WTC11 (cell line): ENCODE results near the gene SGMS1. TPM values are rescaled to one million over a fixed set of nuclear protein-coding genes. Genes with fewer than 3 reads are reported as not detected.

Source experiments
- ATAC-seq: fragments of 200-7000 bp; cut with Tn5 transposase; 2 replicates; pipeline ENCODE4 v1.10.0; 2021; ENCODE audit warnings: mild to moderate bottlenecking, moderate library complexity
- CTCF ChIA-PET: fragments of 300-600 bp; sonication (Branson Sonifier 250); formaldehyde crosslinking; loops from one replicate; lab custom pipeline; 2021; ENCODE audit warnings: antibody characterized with exemption; lab: Charles Lee
- POLR2A ChIA-PET: fragments of 350-600 bp; sonication (Branson Sonifier 250); formaldehyde crosslinking; loops from one replicate; lab custom pipeline; 2021; ENCODE audit warnings: antibody characterized with exemption; lab: Charles Lee
- DNase-seq: peaks from one replicate; pipeline ENCODE4 v3.0.0; 2021; ENCODE audit warnings: low spot score
- H3K27ac Mint-ChIP-seq: 2 replicates; pipeline ENCODE4 v1.8.0; 2021; ENCODE audit warnings: mixed read lengths
- H3K27me3 Mint-ChIP-seq: 2 replicates; pipeline ENCODE4 v1.8.0; 2021; ENCODE audit warnings: low read depth, mild to moderate bottlenecking, moderate library complexity, mixed read lengths
- H3K36me3 Mint-ChIP-seq: 2 replicates; pipeline ENCODE4 v1.8.0; 2021; ENCODE audit warnings: mixed read lengths
- H3K4me1 Mint-ChIP-seq: 2 replicates; pipeline ENCODE4 v1.8.0; 2022; ENCODE audit warnings: mixed read lengths
- H3K4me3 Mint-ChIP-seq: 2 replicates; pipeline ENCODE4 v1.8.0; 2021; ENCODE audit warnings: mild to moderate bottlenecking, moderate library complexity, mixed read lengths
- H3K9me3 Mint-ChIP-seq: 2 replicates; pipeline ENCODE4 v1.8.0; 2021; ENCODE audit warnings: mixed read lengths
- ATF1 ChIP-seq: sonication (generic); formaldehyde crosslinking; IDR thresholded peaks from 2 replicates; pipeline ENCODE4 v1.8.1; 2023; ENCODE audit warnings: mild to moderate bottlenecking, moderate library complexity, missing genetic modification reagents
- JAZF1 ChIP-seq: fragments of 250-450 bp; sonication (Bioruptor Pico); IDR thresholded peaks from 2 replicates; pipeline ENCODE4 v1.9.0; 2021; ENCODE audit warnings: moderate library complexity, mild to moderate bottlenecking, inconsistent platforms
- OVOL2 ChIP-seq: fragments of 250-450 bp; sonication (Bioruptor Pico); IDR thresholded peaks from 2 replicates; pipeline ENCODE4 v1.9.0; 2021; ENCODE audit warnings: mild to moderate bottlenecking, borderline replicate concordance
- PREB ChIP-seq: sonication (generic); formaldehyde crosslinking; IDR thresholded peaks from 2 replicates; pipeline ENCODE4 v1.8.1; 2022; ENCODE audit warnings: mild to moderate bottlenecking, missing genetic modification reagents, moderate library complexity, borderline replicate concordance
- PRRX2 ChIP-seq: fragments of 250-450 bp; sonication (Bioruptor Pico); IDR thresholded peaks from 2 replicates; pipeline ENCODE4 v1.8.0; 2021; ENCODE audit warnings: mild to moderate bottlenecking
- SMAD4 ChIP-seq: sonication (generic); formaldehyde crosslinking; IDR thresholded peaks from 2 replicates; pipeline ENCODE4 v1.8.0; 2022; ENCODE audit warnings: mild to moderate bottlenecking, missing genetic modification reagents
- ZBTB21 ChIP-seq: sonication (generic); formaldehyde crosslinking; IDR thresholded peaks from 2 replicates; pipeline ENCODE4 v1.8.1; 2023; ENCODE audit warnings: mild to moderate bottlenecking, missing genetic modification reagents, borderline replicate concordance
- ZNF423 ChIP-seq: fragments of 250-450 bp; sonication (Bioruptor Pico); IDR thresholded peaks from 2 replicates; pipeline ENCODE4 v2.1.2; 2022; ENCODE audit warnings: mild to moderate bottlenecking, moderate library complexity
- total RNA-seq: library from RNA; stranded (reverse); gene quantifications from 3 replicates; pipeline ENCODE4 v1.2.3, GENCODE V29; 2021
- TF ChIP-seq, protein P1 (sequence below): fragments of 250-450 bp; sonication (Bioruptor Pico); IDR thresholded peaks from 2 replicates; pipeline ENCODE4 v1.9.0; 2021; ENCODE audit warnings: mild to moderate bottlenecking, borderline replicate concordance
- TF ChIP-seq, protein P2 (sequence below): fragments of 200-600 bp; IDR thresholded peaks from 2 replicates; pipeline ENCODE4 v1.8.0; 2022; ENCODE audit warnings: antibody characterized with exemption
- TF ChIP-seq, protein P3 (sequence below): sonication (generic); formaldehyde crosslinking; IDR thresholded peaks from 2 replicates; pipeline ENCODE4 v1.8.1; 2023; ENCODE audit warnings: mild to moderate bottlenecking, missing genetic modification reagents, moderate library complexity
- TF ChIP-seq, protein P4 (sequence below): sonication (generic); formaldehyde crosslinking; IDR thresholded peaks from 2 replicates; pipeline ENCODE4 v1.8.1; 2022; ENCODE audit warnings: low read depth, missing genetic modification reagents, borderline replicate concordance
- TF ChIP-seq, protein P5 (sequence below): fragments of 250-450 bp; sonication (Bioruptor Pico); IDR thresholded peaks from 2 replicates; pipeline ENCODE4 v1.9.0; 2021; ENCODE audit warnings: mild to moderate bottlenecking

SGMS1 gene
- total RNA-seq, 1 experiment from 2014 or later: 13.2 TPM

- TF ChIP-seq, protein P1, sequence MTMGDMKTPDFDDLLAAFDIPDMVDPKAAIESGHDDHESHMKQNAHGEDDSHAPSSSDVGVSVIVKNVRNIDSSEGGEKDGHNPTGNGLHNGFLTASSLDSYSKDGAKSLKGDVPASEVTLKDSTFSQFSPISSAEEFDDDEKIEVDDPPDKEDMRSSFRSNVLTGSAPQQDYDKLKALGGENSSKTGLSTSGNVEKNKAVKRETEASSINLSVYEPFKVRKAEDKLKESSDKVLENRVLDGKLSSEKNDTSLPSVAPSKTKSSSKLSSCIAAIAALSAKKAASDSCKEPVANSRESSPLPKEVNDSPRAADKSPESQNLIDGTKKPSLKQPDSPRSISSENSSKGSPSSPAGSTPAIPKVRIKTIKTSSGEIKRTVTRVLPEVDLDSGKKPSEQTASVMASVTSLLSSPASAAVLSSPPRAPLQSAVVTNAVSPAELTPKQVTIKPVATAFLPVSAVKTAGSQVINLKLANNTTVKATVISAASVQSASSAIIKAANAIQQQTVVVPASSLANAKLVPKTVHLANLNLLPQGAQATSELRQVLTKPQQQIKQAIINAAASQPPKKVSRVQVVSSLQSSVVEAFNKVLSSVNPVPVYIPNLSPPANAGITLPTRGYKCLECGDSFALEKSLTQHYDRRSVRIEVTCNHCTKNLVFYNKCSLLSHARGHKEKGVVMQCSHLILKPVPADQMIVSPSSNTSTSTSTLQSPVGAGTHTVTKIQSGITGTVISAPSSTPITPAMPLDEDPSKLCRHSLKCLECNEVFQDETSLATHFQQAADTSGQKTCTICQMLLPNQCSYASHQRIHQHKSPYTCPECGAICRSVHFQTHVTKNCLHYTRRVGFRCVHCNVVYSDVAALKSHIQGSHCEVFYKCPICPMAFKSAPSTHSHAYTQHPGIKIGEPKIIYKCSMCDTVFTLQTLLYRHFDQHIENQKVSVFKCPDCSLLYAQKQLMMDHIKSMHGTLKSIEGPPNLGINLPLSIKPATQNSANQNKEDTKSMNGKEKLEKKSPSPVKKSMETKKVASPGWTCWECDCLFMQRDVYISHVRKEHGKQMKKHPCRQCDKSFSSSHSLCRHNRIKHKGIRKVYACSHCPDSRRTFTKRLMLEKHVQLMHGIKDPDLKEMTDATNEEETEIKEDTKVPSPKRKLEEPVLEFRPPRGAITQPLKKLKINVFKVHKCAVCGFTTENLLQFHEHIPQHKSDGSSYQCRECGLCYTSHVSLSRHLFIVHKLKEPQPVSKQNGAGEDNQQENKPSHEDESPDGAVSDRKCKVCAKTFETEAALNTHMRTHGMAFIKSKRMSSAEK (CRISPR knock-in tag): no peak
- TF ChIP-seq OVOL2 (CRISPR knock-in tag): no peak
- TF ChIP-seq, protein P2, sequence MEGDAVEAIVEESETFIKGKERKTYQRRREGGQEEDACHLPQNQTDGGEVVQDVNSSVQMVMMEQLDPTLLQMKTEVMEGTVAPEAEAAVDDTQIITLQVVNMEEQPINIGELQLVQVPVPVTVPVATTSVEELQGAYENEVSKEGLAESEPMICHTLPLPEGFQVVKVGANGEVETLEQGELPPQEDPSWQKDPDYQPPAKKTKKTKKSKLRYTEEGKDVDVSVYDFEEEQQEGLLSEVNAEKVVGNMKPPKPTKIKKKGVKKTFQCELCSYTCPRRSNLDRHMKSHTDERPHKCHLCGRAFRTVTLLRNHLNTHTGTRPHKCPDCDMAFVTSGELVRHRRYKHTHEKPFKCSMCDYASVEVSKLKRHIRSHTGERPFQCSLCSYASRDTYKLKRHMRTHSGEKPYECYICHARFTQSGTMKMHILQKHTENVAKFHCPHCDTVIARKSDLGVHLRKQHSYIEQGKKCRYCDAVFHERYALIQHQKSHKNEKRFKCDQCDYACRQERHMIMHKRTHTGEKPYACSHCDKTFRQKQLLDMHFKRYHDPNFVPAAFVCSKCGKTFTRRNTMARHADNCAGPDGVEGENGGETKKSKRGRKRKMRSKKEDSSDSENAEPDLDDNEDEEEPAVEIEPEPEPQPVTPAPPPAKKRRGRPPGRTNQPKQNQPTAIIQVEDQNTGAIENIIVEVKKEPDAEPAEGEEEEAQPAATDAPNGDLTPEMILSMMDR: no peak
- TF ChIP-seq PRRX2 (CRISPR knock-in tag): no peak
Observed at GRCh38 chr10:50358925-50359687, 264.6 kb downstream of the SGMS1 start (continued).

DNA sequence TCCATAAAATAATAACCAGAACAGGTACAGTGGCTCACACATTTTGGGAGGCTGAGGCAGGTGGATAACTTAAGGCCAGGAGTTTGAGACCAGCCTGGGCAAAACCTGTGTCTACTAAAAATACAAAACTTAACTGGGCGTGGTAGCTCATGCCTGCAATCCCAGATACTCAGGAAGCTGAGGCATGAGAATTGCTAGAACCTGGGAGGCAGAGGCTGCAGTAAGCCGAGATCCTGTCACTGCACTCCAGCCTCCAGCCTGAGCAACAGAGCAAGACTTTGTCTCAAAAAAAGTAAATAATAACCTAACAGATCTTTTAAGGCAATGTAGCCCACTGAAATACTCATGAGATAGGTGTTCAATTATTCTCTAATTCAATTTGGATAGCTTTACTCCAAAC, 265.3 kb downstream of the SGMS1 start:
- TF ChIP-seq, protein P3, sequence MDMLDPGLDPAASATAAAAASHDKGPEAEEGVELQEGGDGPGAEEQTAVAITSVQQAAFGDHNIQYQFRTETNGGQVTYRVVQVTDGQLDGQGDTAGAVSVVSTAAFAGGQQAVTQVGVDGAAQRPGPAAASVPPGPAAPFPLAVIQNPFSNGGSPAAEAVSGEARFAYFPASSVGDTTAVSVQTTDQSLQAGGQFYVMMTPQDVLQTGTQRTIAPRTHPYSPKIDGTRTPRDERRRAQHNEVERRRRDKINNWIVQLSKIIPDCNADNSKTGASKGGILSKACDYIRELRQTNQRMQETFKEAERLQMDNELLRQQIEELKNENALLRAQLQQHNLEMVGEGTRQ (CRISPR knock-in tag): no peak
- TF ChIP-seq PREB (CRISPR knock-in tag): no peak
- TF ChIP-seq, protein P2: no peak
- no peak for TF ChIP-seq ATF1
- no peak for TF ChIP-seq ZNF423 (CRISPR knock-in tag)
- no peak for TF ChIP-seq JAZF1 (CRISPR knock-in tag)
- TF ChIP-seq, protein P4, sequence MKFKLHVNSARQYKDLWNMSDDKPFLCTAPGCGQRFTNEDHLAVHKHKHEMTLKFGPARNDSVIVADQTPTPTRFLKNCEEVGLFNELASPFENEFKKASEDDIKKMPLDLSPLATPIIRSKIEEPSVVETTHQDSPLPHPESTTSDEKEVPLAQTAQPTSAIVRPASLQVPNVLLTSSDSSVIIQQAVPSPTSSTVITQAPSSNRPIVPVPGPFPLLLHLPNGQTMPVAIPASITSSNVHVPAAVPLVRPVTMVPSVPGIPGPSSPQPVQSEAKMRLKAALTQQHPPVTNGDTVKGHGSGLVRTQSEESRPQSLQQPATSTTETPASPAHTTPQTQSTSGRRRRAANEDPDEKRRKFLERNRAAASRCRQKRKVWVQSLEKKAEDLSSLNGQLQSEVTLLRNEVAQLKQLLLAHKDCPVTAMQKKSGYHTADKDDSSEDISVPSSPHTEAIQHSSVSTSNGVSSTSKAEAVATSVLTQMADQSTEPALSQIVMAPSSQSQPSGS (CRISPR knock-in tag): no peak
- no peak for TF ChIP-seq SMAD4 (CRISPR knock-in tag)
- TF ChIP-seq ZBTB21: no peak
- TF ChIP-seq, protein P5, sequence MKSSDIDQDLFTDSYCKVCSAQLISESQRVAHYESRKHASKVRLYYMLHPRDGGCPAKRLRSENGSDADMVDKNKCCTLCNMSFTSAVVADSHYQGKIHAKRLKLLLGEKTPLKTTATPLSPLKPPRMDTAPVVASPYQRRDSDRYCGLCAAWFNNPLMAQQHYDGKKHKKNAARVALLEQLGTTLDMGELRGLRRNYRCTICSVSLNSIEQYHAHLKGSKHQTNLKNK: no peak
- Mint-ChIP-seq H3K4me3 (no peak overlapping the region), H3K27ac (no peak overlapping the region), H3K27me3 (no peaks in the 10 kb centered on the region), H3K4me1 (peaks cover 25% of the 10 kb centered on the region), H3K36me3 (peaks cover 20% of the 10 kb centered on the region), H3K9me3 (peaks cover 13% of the 10 kb centered on the region)
- POLR2A ChIA-PET: no interaction called here
- DNase-seq: no peak
- CTCF ChIA-PET: interaction anchor here (1.3 kb wide), 1 partner anchor 10 kb away, joined by 6 read pairs; no protein-coding TSS in a partner anchor
- ATAC-seq: no peak
